Endometrial microvascular endothelial cells (primary cell): ENCODE measurements around the gene TEAD4. TPM values are rescaled to one million over a fixed set of nuclear protein-coding genes. Genes with fewer than 3 reads are reported as not detected.
"Not testable (repeated sequence)": the region's sequence is repeated elsewhere in the genome, so short reads cannot be mapped to it uniquely, and the experiment has no call there.

ENCODE experiments used
- in situ Hi-C: cut with HindIII; loops from 2 replicates; pipeline ENCODE4 v1.10.0; 2017; ENCODE audit warnings: low sequenced_read_pairs, low pct_unique_long_range_greater_than_20kb; ENCODE audit errors: inconsistent ontology term
- total RNA-seq: library from RNA; depleted of rRNA; stranded (reverse); fragments of >200 nt; gene quantifications from one replicate; pipeline ENCODE4 v1.2.3, GENCODE V29; 2015; ENCODE audit errors: inconsistent ontology term

Gene TEAD4
- total RNA-seq, 1 donor from 2014 or later, result 78.1 TPM

GRCh38 chr12:3061501-3062215, 102.5 kb downstream of the TEAD4 start:
- in situ Hi-C loops, result no loop called here

GRCh38 chr12:3065300-3065699, 106.1 kb downstream of the TEAD4 start:
- in situ Hi-C loops, result no loop called here

DNA sequence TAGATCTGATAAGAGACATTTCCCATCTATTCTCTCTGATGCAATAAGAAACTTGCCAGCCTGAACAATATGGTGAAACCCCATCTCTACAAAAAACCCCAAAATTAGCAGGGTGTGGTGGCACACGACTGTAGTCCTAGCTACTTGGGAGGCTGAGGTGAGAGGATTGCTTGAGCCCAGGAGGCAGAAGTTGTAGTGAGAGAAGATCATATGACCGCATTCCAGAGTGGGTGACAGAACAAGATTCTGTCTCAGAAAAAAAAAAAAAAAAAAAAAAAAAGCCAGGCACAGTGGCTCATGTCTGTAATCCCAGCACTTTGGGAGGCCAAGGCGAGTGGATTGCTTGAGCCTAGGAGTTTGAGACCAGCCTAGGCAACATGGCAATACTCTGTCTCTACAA, 106.6 kb downstream of the TEAD4 start:
- in situ Hi-C loops, result not testable (repeated sequence)

- in situ Hi-C loops, result loop anchor here (10.0 kb wide), 1 partner anchor 65 kb away; no protein-coding TSS in a partner anchor
Observed at GRCh38 chr12:3069714-3070113, 110.5 kb downstream of the TEAD4 start.

DNA sequence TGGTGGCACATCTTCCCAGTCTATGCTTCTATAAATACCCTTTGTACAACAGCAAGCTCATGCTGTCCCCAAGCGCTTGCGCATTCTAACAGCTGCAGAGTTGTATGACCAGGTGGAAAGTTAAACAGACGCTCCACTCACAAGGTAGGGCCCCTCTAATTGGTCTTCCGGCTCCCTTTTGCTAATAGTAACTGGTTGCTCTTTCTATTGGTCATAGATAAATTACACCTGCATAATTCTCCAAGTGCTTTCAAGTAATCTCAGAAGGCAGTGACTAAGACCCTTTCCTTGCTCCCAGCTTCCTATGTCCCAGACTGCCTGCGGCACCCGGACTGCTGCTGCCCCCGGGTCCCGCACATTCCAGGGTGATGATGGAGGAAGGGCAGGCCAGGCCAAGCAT, 111.9 kb downstream of the TEAD4 start:
- in situ Hi-C loops, result loop anchor here (10.0 kb wide), 1 partner anchor 64 kb away; no protein-coding TSS in a partner anchor

GRCh38 chr12:3071710-3072109, 112.5 kb downstream of the TEAD4 start:
- in situ Hi-C loops, result loop anchor here (10.0 kb wide), 1 partner anchor 63 kb away; no protein-coding TSS in a partner anchor

GRCh38 chr12:3073438-3074250, 114.4 kb downstream of the TEAD4 start:
- in situ Hi-C loops, result loop anchor here (10.0 kb wide), 1 partner anchor 61 kb away; no protein-coding TSS in a partner anchor

GRCh38 chr12:3075315-3075714, 116.1 kb downstream of the TEAD4 start:
- in situ Hi-C loops, result loop anchor here (10.0 to 25.0 kb wide), 2 partner anchors 59 to 212 kb away; no protein-coding TSS in a partner anchor

DNA sequence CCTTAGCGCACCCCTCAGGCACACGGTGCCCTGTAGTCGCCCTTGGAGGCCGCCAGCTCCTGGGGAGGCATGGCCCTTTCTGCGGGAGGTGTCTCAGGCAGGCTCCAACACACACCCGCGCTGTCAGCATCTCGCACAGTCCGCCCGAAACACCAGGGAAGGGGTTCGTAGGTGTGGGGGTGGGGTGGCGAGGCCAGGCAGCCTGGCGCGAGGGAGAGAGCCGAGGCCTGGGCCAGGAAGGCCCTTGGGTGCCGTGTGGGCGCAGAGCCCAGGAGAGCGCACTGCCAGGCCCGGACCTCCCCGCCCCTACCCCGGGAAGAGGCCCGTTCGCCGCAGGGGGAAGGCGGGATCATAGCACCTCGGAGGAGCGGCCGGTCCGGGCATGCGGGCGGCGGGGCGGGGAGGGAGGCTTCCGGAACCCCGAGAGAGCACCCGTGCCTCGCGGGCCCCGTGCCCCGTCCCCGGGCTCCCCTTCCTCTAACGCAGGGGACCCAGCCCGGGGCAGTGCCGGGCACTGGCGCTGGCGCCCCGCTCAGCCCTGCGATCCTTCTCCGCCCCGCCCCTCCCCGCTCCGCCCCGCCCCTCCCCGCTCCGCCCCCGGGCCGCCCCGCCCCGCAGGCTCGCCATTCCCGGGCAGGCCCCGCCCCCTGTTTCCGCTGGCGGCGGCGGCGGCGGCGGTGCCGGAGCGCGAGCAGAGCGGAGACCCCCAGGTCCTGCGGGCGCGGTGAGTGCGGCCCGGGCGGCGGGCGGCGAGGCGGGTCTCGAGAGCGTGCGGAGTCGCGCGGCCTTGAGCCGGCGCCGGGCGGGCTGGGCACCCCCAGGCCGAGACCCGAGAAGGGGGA, 117.8 kb downstream of the TEAD4 start, which contains the start of gene TSPAN9:
Gene TSPAN9 (plus strand): TSS at position 650 of the 842 bp plus-strand sequence. CDS start 123,815 bp downstream, outside the sequence.
- in situ Hi-C loops, result loop anchor here (10.0 to 25.0 kb wide), 2 partner anchors 58 to 210 kb away; no protein-coding TSS in a partner anchor

DNA sequence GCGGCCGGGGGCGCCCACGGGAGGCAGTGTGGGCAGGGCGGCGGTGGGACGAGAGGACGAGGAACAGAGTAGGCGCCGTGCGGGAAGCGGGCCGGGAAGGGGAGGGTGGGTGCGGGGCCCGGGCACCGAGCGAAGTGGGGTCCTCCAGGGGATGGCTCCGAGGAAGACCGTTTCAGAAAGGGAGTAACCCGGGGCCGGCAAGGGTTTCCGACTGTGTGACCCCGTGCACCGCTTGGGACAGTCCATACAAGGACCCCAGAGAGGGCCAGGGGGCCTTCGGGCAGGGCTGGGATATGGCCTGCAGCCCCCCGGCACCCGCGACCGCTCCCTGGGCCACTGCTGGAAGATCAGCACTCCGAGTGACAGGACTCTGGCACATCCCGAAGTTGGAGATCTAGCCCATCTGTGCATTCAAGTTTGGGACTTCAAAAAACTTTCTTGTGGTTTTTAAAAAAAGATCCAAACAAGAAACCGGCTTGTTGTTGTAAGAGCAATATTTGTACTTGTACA, 118.4 kb downstream of the TEAD4 start:
- in situ Hi-C loops, result loop anchor here (10.0 to 25.0 kb wide), 2 partner anchors 57 to 210 kb away; no protein-coding TSS in a partner anchor

DNA sequence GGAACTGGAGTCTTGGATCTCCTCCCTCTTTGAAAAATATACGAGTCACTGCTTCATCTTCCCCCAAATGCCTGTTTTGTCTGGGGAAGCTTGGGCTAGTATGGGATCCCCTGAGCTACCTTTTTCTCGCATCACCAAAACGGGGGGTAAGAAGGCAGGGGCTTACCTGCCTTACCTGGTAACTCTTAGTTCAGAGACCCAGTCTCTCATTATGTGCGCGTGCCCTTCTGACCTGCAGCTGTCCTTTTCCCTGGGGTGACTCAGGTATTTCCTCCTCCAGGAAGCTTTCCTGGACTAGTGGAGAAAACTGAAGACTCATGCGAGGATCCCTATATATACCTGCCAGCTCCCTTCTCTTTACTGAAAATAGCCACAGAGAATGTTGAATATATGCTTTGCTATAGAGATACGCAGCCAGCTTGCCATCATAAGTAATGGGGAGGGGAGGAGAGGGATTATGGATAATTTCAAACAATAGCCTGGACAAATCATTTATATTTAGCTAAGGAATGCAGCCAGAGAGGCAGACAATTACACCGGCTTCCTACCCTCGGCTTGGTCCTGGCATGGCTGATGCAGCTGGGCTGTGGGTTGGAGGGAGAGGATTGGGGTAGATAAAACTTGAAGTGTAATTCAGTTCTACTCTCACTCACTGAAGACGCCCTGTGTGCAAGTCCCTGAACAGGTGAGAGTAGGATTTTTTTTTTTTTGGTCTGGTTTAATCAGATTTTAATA, 119.1 kb downstream of the TEAD4 start:
- in situ Hi-C loops, result loop anchor here (10.0 to 25.0 kb wide), 2 partner anchors 57 to 209 kb away; no protein-coding TSS in a partner anchor

GRCh38 chr12:3081091-3081490, 121.9 kb downstream of the TEAD4 start:
- in situ Hi-C loops, result loop anchor here (25.0 kb wide), 1 partner anchor 206 kb away; no protein-coding TSS in a partner anchor

- in situ Hi-C loops, result loop anchor here (25.0 kb wide), 1 partner anchor 205 kb away; no protein-coding TSS in a partner anchor
Observed at GRCh38 chr12:3081886-3082285, 122.7 kb downstream of the TEAD4 start.

DNA sequence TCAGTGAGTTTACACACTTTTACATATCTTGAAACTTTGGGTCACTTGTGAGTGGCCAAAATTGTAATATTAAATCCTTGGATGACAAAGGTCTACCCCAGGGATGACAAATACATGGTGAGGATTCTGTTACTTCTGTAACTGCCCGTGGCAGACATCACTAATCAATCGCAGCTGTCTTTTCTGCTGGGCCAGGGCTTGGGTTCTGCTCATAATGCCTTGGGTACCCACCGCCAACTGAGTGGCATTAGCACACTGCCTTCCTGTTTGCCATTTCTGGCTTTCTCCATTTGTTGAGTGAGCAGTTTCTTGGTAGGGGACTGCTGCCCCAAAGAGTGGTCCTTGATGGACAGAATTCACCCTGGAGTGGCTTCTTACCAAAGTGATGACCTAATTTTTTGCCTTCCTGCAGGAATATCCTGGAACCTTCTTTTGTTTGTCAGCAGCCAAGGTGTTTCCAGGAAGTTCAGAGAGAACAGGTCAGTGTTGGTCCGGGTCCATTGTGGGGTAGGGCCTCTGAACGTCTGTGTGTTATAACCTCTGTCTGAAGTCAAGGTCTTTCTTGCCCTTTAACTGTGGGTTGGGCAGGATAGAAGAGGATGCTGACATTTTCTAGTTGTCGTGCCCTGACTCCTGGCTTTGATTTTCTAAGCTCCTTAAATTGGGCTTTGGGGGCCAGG, 124.2 kb downstream of the TEAD4 start:
- in situ Hi-C loops, result loop anchor here (25.0 kb wide), 1 partner anchor 204 kb away; no protein-coding TSS in a partner anchor

GRCh38 chr12:3083921-3084347, 124.7 kb downstream of the TEAD4 start:
- in situ Hi-C loops, result loop anchor here (25.0 kb wide), 1 partner anchor 203 kb away; no protein-coding TSS in a partner anchor

GRCh38 chr12:3084742-3085141, 125.5 kb downstream of the TEAD4 start:
- in situ Hi-C loops, result loop anchor here (25.0 kb wide), 1 partner anchor 203 kb away; no protein-coding TSS in a partner anchor
